Jurkat, Clone E6-1 (cell line): ENCODE results near the gene KLHL11.
"Not testable (repeated sequence)": the region's sequence is repeated elsewhere in the genome, so short reads cannot be mapped to it uniquely, and the experiment has no call there.

Experiments
- DNase-seq: peaks from one replicate; pipeline ENCODE4 v3.0.0-alpha.2; 2011; ENCODE audit warnings: low read depth, low spot score
- H3K4me3 ChIP-seq: 2 replicates; pipeline ENCODE4 v1.5.1; 2011; ENCODE audit warnings: mild to moderate bottlenecking, low read length, control low read depth, moderate library complexity

The KLHL11 gene

GRCh38 chr17:41848788-41849187 is 16.4 kb downstream of the KLHL11 start:
- no peak overlapping the region for H3K4me3 ChIP-seq

DNA sequence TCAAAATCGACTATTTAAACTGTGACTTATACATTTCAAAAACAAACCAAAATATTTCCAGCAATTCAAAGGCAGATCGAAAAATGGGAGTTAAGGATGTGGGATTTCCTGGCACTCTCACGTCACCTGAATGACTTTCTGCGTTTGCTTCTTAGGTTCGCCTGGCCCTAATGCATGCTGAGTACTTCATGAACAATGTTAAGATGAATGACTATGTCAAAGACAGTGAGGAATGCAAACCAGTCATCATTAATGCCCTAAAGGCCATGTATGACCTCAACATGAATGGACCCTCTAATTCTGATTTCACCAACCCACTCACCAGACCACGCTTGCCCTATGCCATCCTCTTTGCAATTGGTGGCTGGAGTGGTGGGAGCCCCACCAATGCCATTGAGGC is 20.3 kb downstream of the KLHL11 start:
- DNase-seq: no peak
- no peak overlapping the region for H3K4me3 ChIP-seq

More at GRCh38 chr17:41848788-41849187, 16.4 kb downstream of the KLHL11 start:
- no peak for DNase-seq

GRCh38 chr17:41840781-41841180 is 24.4 kb downstream of the KLHL11 start:
- H3K4me3 ChIP-seq, DNase-seq: not testable (repeated sequence)

GRCh38 chr17:41839448-41839847 is 25.8 kb downstream of the KLHL11 start:
- DNase-seq, H3K4me3 ChIP-seq: not testable (repeated sequence)

GRCh38 chr17:41837761-41838538 is 27.3 kb downstream of the KLHL11 start, which contains the start of gene KLHL10:
TSS of gene KLHL10 (plus strand) at chr17:41837825. CDS start at chr17:41837933, 108 bp downstream.
- peak within 1 kb of the TSS; percentile 62; the same call in 1 of the 2 replicates for H3K4me3 ChIP-seq
- no peak for DNase-seq

DNA sequence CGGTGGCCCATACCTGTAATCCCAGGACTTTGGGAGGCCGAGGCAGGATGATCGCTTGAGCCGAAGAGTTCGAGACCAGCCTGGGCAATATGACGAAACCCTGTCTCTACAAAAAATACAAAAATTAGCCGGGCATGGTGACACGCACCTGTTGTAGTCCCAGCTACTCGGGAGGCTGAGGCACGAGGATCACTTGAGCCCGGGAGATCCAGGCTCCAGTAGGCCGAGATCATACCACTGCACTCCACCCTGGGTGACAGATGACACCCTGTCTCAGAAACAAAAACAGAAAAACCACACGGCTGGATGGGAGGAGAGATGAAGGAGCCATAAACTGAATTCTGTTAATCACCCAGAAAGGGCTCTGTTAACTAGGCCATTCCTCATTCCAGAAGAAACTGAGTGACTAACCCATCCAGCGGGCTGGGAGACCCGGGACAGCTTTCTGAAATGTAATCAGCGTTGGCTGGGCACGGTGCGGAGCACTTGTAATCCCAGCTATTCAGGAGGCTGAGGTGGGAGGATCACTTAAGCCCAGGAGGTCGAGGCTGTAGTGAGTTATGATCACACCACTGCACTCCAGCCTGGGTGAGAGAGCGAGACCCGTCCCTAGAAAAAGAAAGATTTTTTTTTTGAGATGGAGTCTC is 28.6 kb downstream of the KLHL11 start:
- H3K4me3 ChIP-seq: peak overlapping the region; percentile 62

DNA sequence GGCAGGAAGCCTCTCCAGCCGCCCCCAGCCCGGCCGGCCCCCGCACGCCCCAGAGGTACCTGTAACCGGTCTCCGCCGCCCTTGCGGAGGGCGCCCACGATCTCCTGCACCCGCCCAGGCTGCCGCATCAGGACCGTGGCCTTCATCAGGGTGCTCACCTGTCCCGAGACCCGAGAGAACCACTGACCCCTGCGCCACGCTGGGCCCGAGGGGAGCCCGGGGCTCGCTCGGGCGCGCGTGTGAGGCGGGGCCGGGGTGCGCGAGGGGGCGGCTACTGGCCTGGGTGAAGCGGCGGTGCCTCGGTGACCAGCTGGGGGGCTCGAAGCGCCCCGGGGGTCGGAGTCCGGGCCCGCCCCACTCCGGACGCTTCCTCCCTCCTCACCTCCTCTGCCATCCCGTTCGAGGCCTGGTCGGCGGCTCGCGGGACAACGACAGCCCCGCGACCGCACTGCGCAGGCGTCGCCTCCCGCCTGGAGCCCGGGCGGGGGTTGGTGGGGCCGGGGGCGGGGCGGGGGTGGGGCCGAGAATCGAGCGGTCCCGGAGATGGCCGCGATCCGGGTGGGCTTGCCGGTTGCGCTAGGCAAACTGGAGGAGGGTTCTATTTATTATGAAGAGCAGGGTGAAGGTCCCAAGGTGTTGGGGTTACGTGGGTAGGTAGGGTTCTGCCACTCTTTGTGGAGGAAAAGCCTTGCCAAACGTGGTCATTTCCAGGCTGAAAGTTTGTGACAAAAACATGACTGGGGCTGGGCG is 29.2 kb downstream of the KLHL11 start, which contains the start of gene NT5C3B:
Gene NT5C3B (minus strand): TSS at position 433 of the 750 bp plus-strand sequence. CDS start 39 bp downstream, at position 394.
- peak within 1 kb of the TSS; percentile 62 for H3K4me3 ChIP-seq
- no peak for DNase-seq

More for the DNA sequence above, 28.6 kb downstream of the KLHL11 start:
- DNase-seq: no peak

GRCh38 chr17:41835214-41835799 is 29.9 kb downstream of the KLHL11 start:
- H3K4me3 ChIP-seq: peak overlapping the region; percentile 62
- DNase-seq: no peak

DNA sequence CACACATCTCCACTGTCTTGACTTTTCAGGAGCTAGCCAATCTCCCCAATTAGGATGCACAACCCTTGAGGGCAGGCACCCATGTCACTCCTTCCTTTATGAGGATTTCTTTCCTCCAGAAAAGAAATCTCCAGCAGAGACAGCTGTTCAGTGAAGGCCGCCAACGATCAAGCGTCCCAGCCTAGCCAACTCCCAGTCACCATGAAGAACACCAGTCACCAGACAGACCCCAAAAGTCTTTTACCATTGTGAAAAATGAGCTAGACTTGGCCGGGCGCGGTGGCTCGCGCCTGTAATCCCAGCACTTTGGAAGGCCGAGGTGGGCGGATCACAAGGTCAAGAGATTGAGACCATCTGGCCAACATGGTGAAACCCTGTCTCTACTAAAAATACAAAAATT is 35.3 kb downstream of the KLHL11 start:
- H3K4me3 ChIP-seq, DNase-seq: not testable (repeated sequence)

- no peak overlapping the region for H3K4me3 ChIP-seq
- no peak for DNase-seq
Observed at GRCh38 chr17:41825175-41825845, 39.9 kb downstream of the KLHL11 start.

GRCh38 chr17:41824086-41824485 is 41.1 kb downstream of the KLHL11 start:
- no peak for DNase-seq
- no peak overlapping the region for H3K4me3 ChIP-seq

- no peak overlapping the region for H3K4me3 ChIP-seq
- DNase-seq: no peak
Observed at GRCh38 chr17:41823580-41823979, 41.6 kb downstream of the KLHL11 start.

DNA sequence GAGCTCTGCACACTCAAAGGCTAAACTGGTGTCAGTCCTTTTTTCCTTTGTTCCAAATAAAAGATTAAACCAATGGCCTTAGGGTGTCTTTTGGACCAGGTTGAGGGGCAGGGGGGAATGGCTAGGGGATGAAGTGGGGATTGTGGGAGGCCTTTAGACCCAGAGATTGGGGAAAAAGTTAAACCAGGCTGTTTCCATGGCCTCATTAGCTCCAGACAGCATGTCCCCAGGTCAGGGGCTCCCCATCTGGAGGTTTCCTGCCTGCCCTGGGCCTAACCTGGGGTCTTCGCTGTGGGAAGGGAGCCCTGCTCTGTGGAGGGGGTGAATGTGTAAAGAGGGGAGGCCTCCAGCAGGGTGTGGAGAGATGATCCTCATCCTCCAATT is 42.1 kb downstream of the KLHL11 start:
- DNase-seq: no peak
- H3K4me3 ChIP-seq: no peak overlapping the region

- no peak overlapping the region for H3K4me3 ChIP-seq
- no peak for DNase-seq
Observed at GRCh38 chr17:41822216-41823140, 42.7 kb downstream of the KLHL11 start.

DNA sequence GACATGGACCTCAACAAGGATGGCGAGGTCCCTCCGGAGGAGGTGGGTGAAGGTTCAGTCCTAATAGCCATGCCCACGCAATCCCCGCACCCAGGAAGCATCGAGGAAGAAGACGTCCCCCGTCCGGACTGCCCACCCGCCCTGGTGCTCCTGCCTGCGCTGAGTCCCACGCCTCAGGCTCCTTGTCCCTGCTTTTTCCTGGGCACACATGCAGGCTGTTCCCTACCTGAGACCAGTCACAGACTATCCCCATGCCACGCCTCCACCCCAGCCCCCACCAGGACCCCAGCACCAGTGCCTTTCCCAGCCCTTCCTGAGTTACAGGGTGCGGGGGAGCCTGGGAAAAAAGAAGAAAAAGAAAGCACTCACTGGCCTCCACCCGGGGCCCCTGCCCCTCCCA is 43.4 kb downstream of the KLHL11 start:
- no peak for DNase-seq
- H3K4me3 ChIP-seq: no peak overlapping the region

- DNase-seq: no peak
- H3K4me3 ChIP-seq: no peak overlapping the region
Observed at GRCh38 chr17:41818024-41818423, 47.2 kb downstream of the KLHL11 start.

GRCh38 chr17:41816637-41817320 is 48.4 kb downstream of the KLHL11 start:
- no peak for DNase-seq
- H3K4me3 ChIP-seq: no peak overlapping the region
